K562 (cell line): ENCODE measurements around the gene PRR15L. TPM values are rescaled to one million over a fixed set of nuclear protein-coding genes. Genes with fewer than 3 reads are reported as not detected.

Experiments used
- ATAC-seq: fragments of 200-7000 bp; cut with Tn5 transposase; 3 replicates; pipeline ENCODE4 v1.9.1; 2020; ENCODE audit warnings: moderate library complexity
- BruUV-seq: library from RNA; stranded (reverse); fragments of 400-500 nt; replicated peaks from 2 replicates; lab custom pipeline; 2021; lab: Mats Ljungman, UMichigan
- CTCF ChIA-PET: fragments of 300-600 bp; formaldehyde crosslinking; extraction: SDS; loops from one replicate; lab custom pipeline; 2021; ENCODE audit warnings: low intra/inter-chr PET ratio; lab: Yijun Ruan, JAX
- POLR2A ChIA-PET: fragments of 300-600, 350-650 bp; sonication (Branson Sonifier 250); formaldehyde crosslinking; extraction: SDS; loops from one replicate; lab custom pipeline; 2021; ENCODE audit warnings: antibody characterized with exemption, inconsistent platforms; lab: Yijun Ruan, JAX
- DNase-seq, 4 experiments: peaks; one replicate each; pipeline versions ENCODE4 v3.0.0 to v3.0.0-alpha.2; 2011 to 2018; ENCODE audit warnings: low spot score in 3 of 4, mixed read lengths in 3 of 4; ENCODE audit errors: extremely low read depth in 1 of 4
- FAIRE-seq: peaks from 2 replicates; lab custom pipeline; 2011; peaks lifted over from hg19 to GRCh38; lab: Jason Lieb, UNC
- H2AFZ ChIP-seq: 2 replicates; pipeline ENCODE4 v1.6.0; 2011; ENCODE audit warnings: low read depth, low read length, control low read depth, inconsistent platforms
- H3K27ac ChIP-seq: fragments of 200-600 bp; 3 replicates; pipeline ENCODE4 v1.8.0; 2011; ENCODE audit warnings: low read depth, mild to moderate bottlenecking, control low read depth, inconsistent platforms, low read length, moderate library complexity, mixed read lengths; ENCODE audit errors: extremely low read depth
- H3K27me3 ChIP-seq, 2 experiments: fragments of 300-600 bp in 1 of 2; 2 replicates in 1 of 2; 3 replicates in 1 of 2; pipeline versions ENCODE4 v1.6.0 to v1.8.0; 2011; ENCODE audit warnings: inconsistent platforms in 2 of 2, low read length in 2 of 2, mild to moderate bottlenecking in 1 of 2, mixed read lengths in 1 of 2, moderate library complexity in 1 of 2; ENCODE audit not compliant: control insufficient read depth in 2 of 2, insufficient read depth in 2 of 2
- H3K36me3 ChIP-seq: fragments of 300-600 bp; 3 replicates; pipeline ENCODE4 v1.8.0; 2011; ENCODE audit warnings: mild to moderate bottlenecking, low read length, inconsistent platforms; ENCODE audit not compliant: control insufficient read depth, insufficient read depth
- H3K4me1 ChIP-seq, 2 experiments: fragments of 200-600 bp in 1 of 2; replicated peaks in 1 of 2; 2 replicates in 1 of 2; 3 replicates in 1 of 2; pipeline versions ENCODE4 v1.5.1 to v1.8.0; 2011; ENCODE audit warnings: inconsistent platforms in 2 of 2, low read length in 2 of 2, mild to moderate bottlenecking in 1 of 2, mixed read lengths in 1 of 2, moderate library complexity in 1 of 2; ENCODE audit not compliant: control insufficient read depth in 2 of 2, insufficient read depth in 2 of 2
- H3K4me2 ChIP-seq: 2 replicates; pipeline ENCODE4 v1.6.1; 2011; ENCODE audit warnings: low read length, control low read depth, inconsistent platforms, mixed read lengths; ENCODE audit not compliant: insufficient read depth
- H3K4me3 ChIP-seq: fragments of 200-600 bp; sonication (generic), shearing (Covaris generic); 2 replicates; pipeline ENCODE4 v1.5.1; 2016; ENCODE audit warnings: control low read depth, inconsistent platforms
- H3K79me2 ChIP-seq: fragments of 200-600 bp; 3 replicates; pipeline ENCODE4 v1.8.0; 2011; ENCODE audit warnings: low read length, inconsistent platforms; ENCODE audit not compliant: control insufficient read depth, insufficient read depth
- H3K9ac ChIP-seq, 2 experiments: 2 replicates each; pipeline versions ENCODE4 v1.6.0 to v1.6.1; 2011; ENCODE audit warnings: low read depth in 2 of 2, low read length in 2 of 2, control low read depth in 1 of 2, inconsistent platforms in 1 of 2, mild to moderate bottlenecking in 1 of 2, mixed read lengths in 1 of 2; ENCODE audit not compliant: insufficient read depth in 1 of 2
- H3K9me1 ChIP-seq: one replicate; pipeline ENCODE4 v1.6.0; 2011; ENCODE audit warnings: inconsistent platforms, mild to moderate bottlenecking, low read length, moderate library complexity; ENCODE audit not compliant: control insufficient read depth, insufficient read depth
- H3K9me3 ChIP-seq: replicated peaks from 2 replicates; pipeline ENCODE4 v1.5.1; 2011; ENCODE audit warnings: low read depth, low read length, inconsistent platforms; ENCODE audit not compliant: control insufficient read depth, insufficient read depth
- H4K20me1 ChIP-seq: replicated peaks from 2 replicates; pipeline ENCODE4 v1.6.1; 2011; ENCODE audit warnings: low read length, inconsistent platforms, mixed read lengths; ENCODE audit not compliant: control insufficient read depth, insufficient read depth
- C11orf30 ChIP-seq: fragments of 450-650 bp; IDR thresholded peaks from 2 replicates; pipeline ENCODE4 v1.6.1; 2016; ENCODE audit warnings: low read depth, mild to moderate bottlenecking
- CEBPB ChIP-seq: fragments of 450-650 bp; IDR thresholded peaks from 2 replicates; pipeline ENCODE4 v1.6.1; 2016; ENCODE audit warnings: missing genetic modification characterization, missing compliant biosample characterization
- MAFF ChIP-seq: IDR thresholded peaks from 2 replicates; pipeline ENCODE4 v1.6.1; 2012; ENCODE audit warnings: low read length, improper control_type of control experiment
- MAFG ChIP-seq: fragments of 450-650 bp; conservative IDR thresholded peaks from 2 replicates; pipeline ENCODE4 v1.6.1; 2016; ENCODE audit warnings: missing genetic modification characterization, missing compliant biosample characterization
- ZNF316 ChIP-seq: fragments of 450-650 bp; IDR thresholded peaks from 2 replicates; pipeline ENCODE4 v1.6.1; 2016
- ZNF696 ChIP-seq: fragments of 250-450 bp; sonication (Bioruptor Pico); conservative IDR thresholded peaks from 2 replicates; pipeline ENCODE4 v1.4.0; 2020; ENCODE audit warnings: mild to moderate bottlenecking, moderate library complexity
- WGBS: fragments of 100-300 bp; shearing (Covaris generic); methylation state at CpG from one replicate; pipeline ENCODE4 v1.1.6; 2016; ENCODE audit warnings: low coverage, mixed read lengths; ENCODE audit not compliant: insufficient coverage; ENCODE audit errors: missing lambda C conversion rate; 5-methylcytosine and 5-hydroxymethylcytosine counted together
- in situ Hi-C: fragments of 300-500 bp; cut with MboI; formaldehyde crosslinking; loops from 4 replicates; pipeline ENCODE4 v1.15.0; 2018; ENCODE audit warnings: inconsistent platforms, mixed read lengths
- intact Hi-C: fragments of 100-400 bp; cut with micrococcal nuclease; formaldehyde crosslinking; loops from 2 replicates; pipeline ENCODE4 v1.14.2; 2022
- polyA plus RNA-seq, 8 experiments: library from polyadenylated mRNA; depleted of rRNA in 4 of 8; stranded (reverse) in 5 of 8; unstranded in 3 of 8; fragments of >200 nt; fragmentation: Nextera tagmentation in 2 of 8; fragmentation: Illumina TruSeq in 1 of 8; extraction: Ambion mirVana in 2 of 8; extraction: Trizol in 1 of 8; gene quantifications; 2 replicates each; pipeline versions ENCODE4 v1.2.1 to v1.2.3, GENCODE V29; 2011 to 2014; ENCODE audit warnings: inconsistent platforms in 1 of 8, missing spikeins in 1 of 8
- total RNA-seq, 7 experiments: library from RNA; depleted of rRNA in 6 of 7; stranded (reverse); fragments of >200 nt in 6 of 7; fragmentation: Illumina TruSeq in 2 of 7; extraction: Trizol in 2 of 7; gene quantifications; 2 replicates each; pipeline versions ENCODE4 v1.2.1 to v1.2.3, GENCODE V29; 2011 to 2021; ENCODE audit warnings: low replicate concordance in 1 of 7

The PRR15L gene
- total and polyA plus RNA-seq, 9 of the 15 experiments (the other 6 are each of a cell fraction or from before 2014, with no cell fraction given), result 0.03 TPM; not detected in 8

DNA sequence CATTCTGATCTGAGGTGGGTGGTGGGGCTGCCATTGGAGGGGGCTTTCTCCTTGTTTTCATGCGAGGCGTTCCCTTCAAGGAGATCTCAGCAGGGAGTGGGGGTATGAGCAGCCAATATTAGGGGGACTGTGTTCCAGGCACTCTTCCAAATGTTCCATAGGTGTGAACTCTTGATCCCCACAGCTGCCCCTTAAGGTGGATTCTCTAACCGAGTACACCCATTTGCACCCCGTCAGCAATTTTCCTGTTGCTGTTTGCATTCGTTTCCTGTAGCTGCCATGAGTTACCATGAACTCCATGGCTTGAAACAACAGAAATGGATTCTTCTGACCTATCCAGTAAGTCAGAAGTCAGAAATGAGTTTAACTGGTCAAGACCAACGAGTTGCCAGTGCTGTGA is 3.7 kb upstream of the PRR15L start:
- no peak overlapping the region for H2AFZ ChIP-seq
- no peak for FAIRE-seq
- peak; percentile 53; the same call in 1 of the 2 replicates for TF ChIP-seq MAFF
- peak; percentile 83 for TF ChIP-seq ZNF316
- peak; percentile 72 for TF ChIP-seq C11orf30
- TF ChIP-seq CEBPB, result no peak
- TF ChIP-seq MAFG (tag), result peak; percentile 57
- TF ChIP-seq ZNF696, result no peak
- TF ChIP-seq, all 486 proteins: peak for 4
- Histone ChIP-seq H3K36me3 (no peaks in the 10 kb centered on the region), H3K27ac (no peak overlapping the region), H3K4me3 (no peak overlapping the region), H3K9me1 (no peaks in the 10 kb centered on the region), H3K79me2 (no peaks in the 10 kb centered on the region), H3K4me1 (peaks cover 10 to 21% of the 10 kb centered on the region in 2 experiments), H3K27me3 (no peaks in the 10 kb centered on the region; a peak in 1 of 5 replicates), H3K4me2 (no peak overlapping the region), H3K9ac (peak overlapping the region in 1 of 2 experiments; percentile 36; a peak in 1 of 4 replicates), H4K20me1 (no peaks in the 10 kb centered on the region), H3K9me3 (no peaks in the 10 kb centered on the region)
- intact Hi-C loops (no loop called here), in situ Hi-C loops (no loop called here)
- DNase-seq (no peak), ATAC-seq (no peak)
- POLR2A ChIA-PET, result interaction anchor here (0.6 to 3.1 kb wide), 4 partner anchors 8 to 17 kb away, joined by 3 to 14 read pairs (median 4); partner anchors contain the start of gene CDK5RAP3
- BruUV-seq, result no TSS peak
- WGBS, result 45% methylated on average over 6 of the region's 6 CpGs
- CTCF ChIA-PET, result no interaction called here
